C4-2B (cell line): ENCODE data around the gene ROR1.

Experiments used
- H3K27ac ChIP-seq: fragments of 450-650 bp; 2 replicates; pipeline ENCODE4 v1.5.1; 2017
- ZFX ChIP-seq: fragments of 450-650 bp; IDR thresholded peaks from 2 replicates; pipeline ENCODE4 v1.6.1; 2017
- TF ChIP-seq, protein P1 (sequence below): fragments of 450-650 bp; conservative IDR thresholded peaks from 2 replicates; pipeline ENCODE4 v1.5.1; 2017; ENCODE audit warnings: mild to moderate bottlenecking

The ROR1 gene

DNA sequence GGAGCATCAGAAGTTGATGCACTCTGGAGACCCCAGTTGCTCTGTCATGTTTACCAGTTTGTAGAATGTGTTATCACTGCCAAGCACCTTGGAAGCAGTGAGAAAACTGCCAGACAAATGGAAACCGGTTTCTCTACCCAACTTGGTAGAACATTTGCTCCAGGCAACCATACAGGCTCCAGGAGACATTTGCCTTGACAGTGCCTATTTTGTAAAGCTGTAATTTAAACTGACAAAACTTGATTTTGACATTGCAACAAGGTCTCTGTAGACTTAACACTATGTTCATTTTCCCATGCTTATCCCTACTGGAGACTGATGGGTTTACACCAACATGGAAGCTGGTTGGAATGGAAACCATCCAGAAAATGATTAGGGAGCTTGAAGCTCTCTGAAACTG, 97.6 kb downstream of the ROR1 start:
- TF ChIP-seq ZFX = no peak
- TF ChIP-seq, protein P1, sequence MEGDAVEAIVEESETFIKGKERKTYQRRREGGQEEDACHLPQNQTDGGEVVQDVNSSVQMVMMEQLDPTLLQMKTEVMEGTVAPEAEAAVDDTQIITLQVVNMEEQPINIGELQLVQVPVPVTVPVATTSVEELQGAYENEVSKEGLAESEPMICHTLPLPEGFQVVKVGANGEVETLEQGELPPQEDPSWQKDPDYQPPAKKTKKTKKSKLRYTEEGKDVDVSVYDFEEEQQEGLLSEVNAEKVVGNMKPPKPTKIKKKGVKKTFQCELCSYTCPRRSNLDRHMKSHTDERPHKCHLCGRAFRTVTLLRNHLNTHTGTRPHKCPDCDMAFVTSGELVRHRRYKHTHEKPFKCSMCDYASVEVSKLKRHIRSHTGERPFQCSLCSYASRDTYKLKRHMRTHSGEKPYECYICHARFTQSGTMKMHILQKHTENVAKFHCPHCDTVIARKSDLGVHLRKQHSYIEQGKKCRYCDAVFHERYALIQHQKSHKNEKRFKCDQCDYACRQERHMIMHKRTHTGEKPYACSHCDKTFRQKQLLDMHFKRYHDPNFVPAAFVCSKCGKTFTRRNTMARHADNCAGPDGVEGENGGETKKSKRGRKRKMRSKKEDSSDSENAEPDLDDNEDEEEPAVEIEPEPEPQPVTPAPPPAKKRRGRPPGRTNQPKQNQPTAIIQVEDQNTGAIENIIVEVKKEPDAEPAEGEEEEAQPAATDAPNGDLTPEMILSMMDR = no peak; the same call in 1 of the 2 replicates
- no peak overlapping the region for H3K27ac ChIP-seq

DNA sequence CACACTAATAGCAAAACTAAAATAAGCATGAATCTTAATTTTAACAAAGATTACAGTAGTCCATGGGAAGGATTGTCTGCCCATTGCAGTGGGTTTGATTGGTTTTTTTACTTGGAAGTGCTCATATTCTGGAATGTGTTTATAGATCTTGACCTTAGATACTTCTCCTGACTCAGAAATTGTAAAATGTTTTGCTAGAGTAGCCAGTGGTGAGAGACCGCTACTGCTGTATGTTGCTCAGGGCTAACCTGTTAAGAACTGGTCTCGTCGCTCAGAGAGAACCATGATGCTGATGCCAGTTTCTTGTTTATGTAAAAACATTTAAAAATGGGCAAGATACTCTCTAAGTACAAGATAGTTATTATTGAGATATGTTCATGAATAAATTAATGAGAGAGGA, 99.9 kb downstream of the ROR1 start:
- no peak overlapping the region for H3K27ac ChIP-seq
- TF ChIP-seq ZFX = no peak
- TF ChIP-seq, protein P1 = no peak

DNA sequence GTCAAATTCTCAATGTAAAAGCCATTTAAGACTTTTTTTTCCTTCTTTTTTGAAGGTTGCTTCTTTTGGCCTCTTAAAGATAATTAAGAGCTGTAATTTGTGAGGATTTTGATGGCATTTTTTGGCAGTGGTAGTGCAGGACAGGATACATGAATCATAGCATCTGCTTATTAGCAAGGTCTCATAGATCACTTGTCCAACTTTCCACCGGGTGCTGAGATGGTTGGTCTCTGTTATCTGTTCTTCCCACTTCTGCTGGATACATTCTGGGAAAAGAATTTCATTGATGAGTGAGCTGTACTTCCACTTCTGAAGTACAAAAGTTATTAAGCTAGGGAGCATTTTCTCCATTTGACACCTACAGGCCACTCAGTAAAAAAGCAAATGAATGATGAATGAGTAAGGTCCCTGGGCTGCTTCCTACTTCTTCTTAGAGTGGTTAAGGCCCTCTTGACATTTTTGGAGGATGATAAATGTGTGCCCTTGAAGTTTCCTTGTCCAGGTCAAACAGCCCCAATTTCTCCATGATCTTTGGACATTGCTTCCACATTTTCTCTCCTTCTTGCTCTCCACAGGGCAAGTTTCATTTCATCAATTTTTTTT, 100.6 kb downstream of the ROR1 start:
- TF ChIP-seq, protein P1 = no peak
- no peak for TF ChIP-seq ZFX
- H3K27ac ChIP-seq = no peak overlapping the region

DNA sequence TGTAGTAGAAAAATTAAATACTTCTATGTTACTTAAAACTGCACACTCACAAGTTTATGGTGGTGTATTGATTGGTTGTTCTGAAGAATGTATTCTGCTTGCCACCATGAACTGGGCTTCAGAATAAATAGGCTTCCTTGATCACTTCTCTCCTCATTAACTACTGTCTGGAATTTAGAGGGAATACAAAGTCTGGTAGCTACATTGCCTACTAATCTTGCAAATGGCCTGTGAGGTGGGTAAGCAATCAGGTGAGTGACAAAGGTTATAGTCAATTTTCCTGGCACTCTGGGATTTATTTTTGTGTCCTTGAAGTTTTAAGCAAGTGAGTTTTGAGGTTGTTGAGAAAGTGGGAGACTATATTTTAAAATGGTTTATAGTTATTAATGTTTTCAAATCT, 101.8 kb downstream of the ROR1 start:
- TF ChIP-seq, protein P1 = no peak
- TF ChIP-seq ZFX = no peak
- H3K27ac ChIP-seq = no peak overlapping the region

DNA sequence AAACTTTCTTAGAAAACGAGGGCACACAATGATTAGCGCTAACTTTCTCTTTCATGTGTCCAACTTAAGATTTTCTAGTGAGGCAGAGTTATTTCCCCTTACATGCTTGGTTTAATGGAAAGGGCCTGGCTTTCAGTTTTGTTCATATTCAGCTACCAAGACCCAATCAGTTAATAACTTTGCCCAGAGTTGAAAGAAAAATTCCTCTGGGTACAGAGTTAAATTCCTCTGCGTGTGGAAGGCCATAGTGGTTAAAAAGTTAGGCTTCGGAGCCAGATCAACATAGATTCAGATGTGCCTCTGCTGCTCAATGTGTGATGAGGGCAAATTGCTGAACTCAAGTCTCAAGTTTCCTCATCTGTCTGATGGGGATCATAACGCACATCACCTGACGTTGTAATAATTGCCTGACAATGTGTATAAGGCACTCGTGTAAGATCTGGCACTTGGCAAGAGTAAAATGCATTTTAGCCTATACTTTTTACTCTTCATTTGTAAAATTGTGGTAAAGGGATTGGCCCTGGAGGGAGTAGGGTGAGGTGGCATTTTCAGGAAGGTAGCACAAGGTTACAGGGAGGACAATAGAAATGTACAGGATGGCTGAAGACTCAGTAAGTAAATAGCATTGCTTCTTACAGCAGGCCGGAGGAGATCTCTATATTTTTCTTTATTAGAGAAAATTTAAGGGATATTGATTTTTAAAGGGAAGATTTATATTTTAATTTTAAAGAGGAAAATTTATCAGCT, 103.4 kb downstream of the ROR1 start:
- H3K27ac ChIP-seq = no peak overlapping the region
- TF ChIP-seq, protein P1 = no peak
- no peak for TF ChIP-seq ZFX

DNA sequence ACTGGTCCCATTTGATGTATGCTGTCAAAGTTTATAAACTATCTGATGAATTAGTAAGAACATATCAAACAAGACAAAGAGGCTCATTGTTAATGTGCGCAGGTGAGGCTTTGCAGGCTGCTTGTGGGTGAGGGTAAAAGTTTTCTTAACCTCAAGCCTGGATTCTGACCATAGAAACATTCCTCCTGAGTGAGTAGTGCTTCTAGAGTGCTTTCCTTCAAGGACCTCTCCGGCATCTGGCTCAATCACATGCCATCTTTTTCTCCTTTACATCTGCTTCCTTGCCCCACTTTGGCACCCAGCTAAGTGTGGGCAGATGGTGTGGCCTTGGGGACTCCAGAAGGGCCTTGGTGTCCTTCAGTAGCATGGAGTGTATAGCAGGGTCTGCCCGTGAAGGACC, 104.0 kb downstream of the ROR1 start:
- TF ChIP-seq, protein P1 = no peak
- no peak for TF ChIP-seq ZFX
- H3K27ac ChIP-seq = no peak overlapping the region

DNA sequence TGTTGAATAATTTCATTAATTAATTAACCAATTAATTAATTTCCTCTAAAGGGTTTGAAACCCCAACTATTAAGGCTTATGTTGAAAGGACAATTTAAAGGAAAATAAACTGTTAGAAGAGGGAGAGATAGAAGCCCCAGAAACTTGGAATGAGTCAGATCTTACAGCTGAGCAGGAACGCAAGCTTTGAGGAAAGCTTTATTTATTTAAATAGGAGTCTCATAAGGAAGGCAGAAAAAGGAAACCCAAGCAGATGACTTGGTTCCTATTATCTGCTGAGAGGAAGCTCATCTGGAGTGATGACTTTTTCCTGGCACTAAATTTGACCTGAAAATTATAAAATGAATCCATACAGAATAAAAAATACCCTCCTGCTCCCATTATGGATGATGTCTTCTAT, 105.1 kb downstream of the ROR1 start:
- no peak for TF ChIP-seq ZFX
- TF ChIP-seq, protein P1 = no peak
- no peak overlapping the region for H3K27ac ChIP-seq
